KMS-11 (cell line): Measurements from ENCODE around the gene SCO1.

Experiments
- H2AFZ ChIP-seq: fragments of 200-600 bp; sonication (generic); 2 replicates; pipeline ENCODE4 v1.6.1; 2016; ENCODE audit warnings: antibody characterized with exemption, mixed run types, low read depth
- H3K27ac ChIP-seq: fragments of 200-600 bp; sonication (generic); 2 replicates; pipeline ENCODE4 v1.6.1; 2016; ENCODE audit warnings: mild to moderate bottlenecking, mixed run types
- H3K27me3 ChIP-seq: fragments of 200-600 bp; sonication (generic); 2 replicates; pipeline ENCODE4 v1.6.1; 2017; ENCODE audit warnings: mild to moderate bottlenecking, low read depth, mixed run types, moderate library complexity; ENCODE audit not compliant: insufficient read depth
- H3K36me3 ChIP-seq: fragments of 200-600 bp; sonication (generic); 2 replicates; pipeline ENCODE4 v1.6.1; 2017; ENCODE audit warnings: mild to moderate bottlenecking, mixed run types; ENCODE audit not compliant: insufficient read depth
- H3K4me1 ChIP-seq: fragments of 200-600 bp; sonication (generic); 2 replicates; pipeline ENCODE4 v1.6.1; 2016; ENCODE audit warnings: mild to moderate bottlenecking, low read depth, mixed run types; ENCODE audit not compliant: poor library complexity, severe bottlenecking
- H3K4me2 ChIP-seq: fragments of 200-600 bp; sonication (generic); 2 replicates; pipeline ENCODE4 v1.7.0; 2016; ENCODE audit warnings: mild to moderate bottlenecking, mixed run types
- H3K4me3 ChIP-seq: fragments of 200-600 bp; sonication (generic); IDR thresholded peaks from 2 replicates; pipeline ENCODE4 v1.6.1; 2017; ENCODE audit warnings: low read depth, low read length, mixed read lengths; ENCODE audit not compliant: insufficient read depth
- H3K79me2 ChIP-seq: fragments of 200-600 bp; sonication (generic); 2 replicates; pipeline ENCODE4 v1.6.1; 2016; ENCODE audit warnings: low read depth, mixed run types; ENCODE audit not compliant: insufficient read depth
- H3K9ac ChIP-seq: fragments of 200-600 bp; sonication (generic); 2 replicates; pipeline ENCODE4 v1.6.1; 2016; ENCODE audit warnings: mild to moderate bottlenecking, mixed run types
- H4K20me1 ChIP-seq: fragments of 200-600 bp; sonication (generic); 2 replicates; pipeline ENCODE4 v1.6.1; 2016; ENCODE audit warnings: mild to moderate bottlenecking, mixed run types; ENCODE audit not compliant: insufficient read depth
- TF ChIP-seq, protein P1 (sequence below): fragments of 200-600 bp; sonication (generic); conservative IDR thresholded peaks from 2 replicates; pipeline ENCODE4 v1.6.1; 2017; ENCODE audit warnings: low read depth, mild to moderate bottlenecking, antibody characterized with exemption, low read length, moderate library complexity, mixed read lengths

SCO1 gene

DNA sequence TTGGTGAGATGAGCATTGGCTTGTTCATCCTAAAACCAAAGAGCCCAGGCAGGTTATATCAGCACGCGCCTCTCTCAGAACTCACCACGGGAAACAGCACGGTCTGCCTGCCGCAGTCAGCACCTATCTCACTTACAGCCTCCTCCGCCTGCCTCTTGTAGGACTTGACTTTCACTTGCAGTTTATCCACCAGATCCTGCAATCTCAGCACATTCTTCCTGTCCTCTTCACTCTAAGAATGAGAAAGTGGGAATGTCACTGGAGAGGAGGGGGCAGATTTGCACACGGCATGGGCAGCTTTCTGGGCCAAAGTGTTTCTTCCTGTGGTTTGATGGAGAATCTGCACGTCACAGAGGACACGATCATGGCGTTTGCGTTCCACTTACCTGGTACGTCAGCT is 67.6 kb downstream of the SCO1 start:
- H3K4me2 ChIP-seq = no peak overlapping the region
- TF ChIP-seq, protein P1, sequence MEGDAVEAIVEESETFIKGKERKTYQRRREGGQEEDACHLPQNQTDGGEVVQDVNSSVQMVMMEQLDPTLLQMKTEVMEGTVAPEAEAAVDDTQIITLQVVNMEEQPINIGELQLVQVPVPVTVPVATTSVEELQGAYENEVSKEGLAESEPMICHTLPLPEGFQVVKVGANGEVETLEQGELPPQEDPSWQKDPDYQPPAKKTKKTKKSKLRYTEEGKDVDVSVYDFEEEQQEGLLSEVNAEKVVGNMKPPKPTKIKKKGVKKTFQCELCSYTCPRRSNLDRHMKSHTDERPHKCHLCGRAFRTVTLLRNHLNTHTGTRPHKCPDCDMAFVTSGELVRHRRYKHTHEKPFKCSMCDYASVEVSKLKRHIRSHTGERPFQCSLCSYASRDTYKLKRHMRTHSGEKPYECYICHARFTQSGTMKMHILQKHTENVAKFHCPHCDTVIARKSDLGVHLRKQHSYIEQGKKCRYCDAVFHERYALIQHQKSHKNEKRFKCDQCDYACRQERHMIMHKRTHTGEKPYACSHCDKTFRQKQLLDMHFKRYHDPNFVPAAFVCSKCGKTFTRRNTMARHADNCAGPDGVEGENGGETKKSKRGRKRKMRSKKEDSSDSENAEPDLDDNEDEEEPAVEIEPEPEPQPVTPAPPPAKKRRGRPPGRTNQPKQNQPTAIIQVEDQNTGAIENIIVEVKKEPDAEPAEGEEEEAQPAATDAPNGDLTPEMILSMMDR = no peak
- no peaks in the 10 kb centered on the region for H3K27me3 ChIP-seq
- no peaks in the 10 kb centered on the region for H3K79me2 ChIP-seq
- H3K27ac ChIP-seq = no peak overlapping the region
- H4K20me1 ChIP-seq = no peaks in the 10 kb centered on the region
- no peaks in the 10 kb centered on the region for H3K4me1 ChIP-seq
- no peak overlapping the region for H3K9ac ChIP-seq
- H3K4me3 ChIP-seq = no peak overlapping the region
- no peaks in the 10 kb centered on the region for H3K36me3 ChIP-seq
- no peak overlapping the region for H2AFZ ChIP-seq

DNA sequence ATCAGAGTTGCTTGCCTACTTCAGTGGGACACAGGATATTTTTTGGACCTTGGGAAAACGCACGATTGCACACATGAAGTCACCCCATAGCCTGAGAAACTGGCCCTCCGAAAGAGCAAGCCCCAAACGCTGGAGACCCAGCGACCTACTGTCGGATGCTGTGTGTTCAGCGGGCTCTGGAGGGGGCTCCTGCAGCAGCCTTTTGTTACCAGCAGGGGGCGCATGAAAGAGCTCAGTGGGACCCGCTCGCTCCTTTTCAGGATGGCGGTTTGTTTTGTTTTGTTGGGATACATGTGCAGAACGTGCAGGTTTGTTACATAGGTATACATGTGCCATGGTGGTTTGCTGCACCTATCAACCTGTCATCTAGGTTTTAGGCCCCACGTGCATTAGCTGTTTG is 68.6 kb downstream of the SCO1 start:
- no peak overlapping the region for H3K27ac ChIP-seq

GRCh38 chr17:10626390-10626789 is 70.9 kb downstream of the SCO1 start:
- Histone ChIP-seq H4K20me1 (no peaks in the 10 kb centered on the region), H3K9ac (no peak overlapping the region), H3K27ac (no peak overlapping the region), H2AFZ (no peak overlapping the region), H3K79me2 (no peaks in the 10 kb centered on the region), H3K36me3 (no peaks in the 10 kb centered on the region), H3K4me1 (no peaks in the 10 kb centered on the region), H3K4me2 (no peak overlapping the region), H3K27me3 (no peaks in the 10 kb centered on the region), H3K4me3 (no peak overlapping the region)
- TF ChIP-seq, protein P1 = no peak

More for the DNA sequence above, 68.6 kb downstream of the SCO1 start:
- no peaks in the 10 kb centered on the region for H4K20me1 ChIP-seq
- H3K4me1 ChIP-seq = no peaks in the 10 kb centered on the region
- TF ChIP-seq, protein P1 = no peak
- H3K9ac ChIP-seq = no peak overlapping the region
- no peaks in the 10 kb centered on the region for H3K27me3 ChIP-seq
- no peaks in the 10 kb centered on the region for H3K36me3 ChIP-seq
- no peaks in the 10 kb centered on the region for H3K79me2 ChIP-seq
- H3K4me3 ChIP-seq = no peak overlapping the region
- no peak overlapping the region for H2AFZ ChIP-seq
- no peak overlapping the region for H3K4me2 ChIP-seq

GRCh38 chr17:10624969-10625368 is 72.4 kb downstream of the SCO1 start:
- Histone ChIP-seq H3K4me1 (no peaks in the 10 kb centered on the region), H3K27ac (no peak overlapping the region), H3K27me3 (no peaks in the 10 kb centered on the region), H3K79me2 (no peaks in the 10 kb centered on the region), H4K20me1 (no peaks in the 10 kb centered on the region), H3K9ac (no peak overlapping the region), H2AFZ (no peak overlapping the region), H3K36me3 (no peaks in the 10 kb centered on the region), H3K4me2 (no peak overlapping the region), H3K4me3 (no peak overlapping the region)
- TF ChIP-seq, protein P1 = no peak
